CD4-positive, alpha-beta T cell treated with Interleukin-6 for 4 hours (primary cell): ENCODE measurements around the gene VPS26B.
"Not testable (repeated sequence)": the region's sequence is repeated elsewhere in the genome, so short reads cannot be mapped to it uniquely, and the experiment has no call there.

Experiments used
- DNase-seq: peaks from one replicate; pipeline ENCODE4 v3.0.0-alpha.2; 2020; ENCODE audit warnings: mixed read lengths

VPS26B gene

DNA sequence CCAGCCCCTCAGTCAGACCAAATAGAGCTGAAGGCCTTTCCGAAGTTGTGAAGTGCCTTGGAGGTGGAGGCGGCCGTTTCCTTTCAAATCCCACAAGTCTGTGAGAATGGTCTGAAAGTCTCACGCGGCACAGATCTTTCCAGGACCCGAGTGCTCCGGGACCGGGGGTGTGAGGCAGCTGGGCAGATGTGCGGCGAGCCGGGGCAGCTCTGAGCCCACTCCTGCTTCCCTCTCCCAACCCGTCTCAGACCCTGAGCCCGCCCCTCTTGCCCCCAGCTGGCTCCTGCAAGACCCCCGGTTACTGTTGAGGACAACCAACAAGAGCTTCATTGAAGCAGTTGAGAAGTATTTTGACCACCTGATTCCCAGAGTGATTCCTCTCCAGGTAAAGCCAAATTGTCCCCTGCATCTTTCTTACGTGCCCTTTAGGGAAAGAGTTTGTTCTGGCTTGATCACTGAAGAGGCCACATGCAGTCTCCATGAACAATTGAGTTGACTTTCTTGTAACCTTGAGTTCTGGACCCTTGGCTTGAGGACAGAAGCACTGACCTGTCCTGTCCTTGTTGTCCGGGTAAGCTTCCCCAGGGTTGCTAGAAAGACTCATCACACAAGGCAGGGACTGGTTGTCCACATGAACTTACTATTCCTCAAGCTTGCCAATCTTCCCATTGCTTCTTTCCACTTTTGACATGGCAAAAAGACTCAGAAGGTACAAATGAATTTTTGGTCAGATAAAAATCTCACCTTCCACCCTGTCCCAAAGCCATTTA is 59.2 kb downstream of the VPS26B start:
- no peak for DNase-seq

DNA sequence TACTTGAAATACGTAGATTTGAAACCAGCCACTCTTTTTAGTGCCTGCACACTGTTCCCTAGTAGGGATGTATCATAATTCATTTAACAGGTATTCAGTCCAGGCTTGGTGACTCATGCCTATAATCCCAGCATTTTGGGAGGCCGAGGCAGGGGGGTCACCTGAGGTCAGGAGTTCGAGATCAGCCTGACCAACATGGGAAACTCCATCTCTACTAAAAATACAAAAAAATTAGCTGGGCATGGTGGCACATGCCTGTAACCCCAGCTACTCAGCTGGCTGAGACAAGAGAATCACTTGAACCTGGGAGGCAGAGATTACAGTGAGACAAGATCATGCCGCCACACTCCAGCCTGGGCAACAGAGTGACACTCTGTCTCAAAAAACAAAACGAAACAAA is 59.9 kb downstream of the VPS26B start:
- DNase-seq: not testable (repeated sequence)

DNA sequence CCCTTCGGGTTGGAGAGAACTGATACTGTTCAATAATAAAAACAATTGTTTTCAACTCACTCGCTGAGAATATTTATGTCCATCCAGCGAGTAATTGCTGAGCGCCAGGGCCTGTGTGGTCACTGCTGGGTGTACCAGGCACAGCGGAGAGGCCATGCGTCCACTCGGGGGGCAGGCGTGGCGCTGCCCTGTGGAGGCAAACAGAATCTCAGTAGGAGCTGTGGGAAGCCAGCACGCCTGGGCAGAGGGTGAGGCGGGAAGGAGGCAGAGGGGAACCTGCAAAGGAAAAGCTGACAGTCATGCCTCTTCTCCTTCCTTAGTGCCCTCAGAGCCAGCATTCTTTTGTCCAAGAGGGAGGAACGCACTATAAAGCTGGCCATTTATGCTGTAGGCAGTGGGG is 63.1 kb downstream of the VPS26B start:
- DNase-seq: no peak

DNA sequence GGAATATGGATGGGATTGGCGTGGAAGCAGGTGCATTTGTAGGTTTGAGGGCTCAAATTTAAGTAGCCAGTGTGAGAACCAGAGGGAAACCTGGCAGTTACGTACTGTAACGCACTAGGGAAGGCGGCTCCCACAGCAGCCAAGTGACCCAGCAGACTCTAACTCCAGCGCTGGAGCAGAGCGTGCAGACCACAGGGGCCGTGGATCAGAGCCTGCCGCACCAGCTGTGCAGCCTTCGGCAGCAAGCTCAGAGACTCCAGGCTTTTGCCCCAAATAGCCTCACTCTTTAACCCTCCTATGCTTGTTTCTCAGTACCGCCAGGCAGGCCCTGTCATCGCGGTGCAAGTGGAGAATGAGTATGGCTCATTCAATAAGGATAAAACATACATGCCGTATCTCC is 64.0 kb downstream of the VPS26B start:
- no peak for DNase-seq

DNA sequence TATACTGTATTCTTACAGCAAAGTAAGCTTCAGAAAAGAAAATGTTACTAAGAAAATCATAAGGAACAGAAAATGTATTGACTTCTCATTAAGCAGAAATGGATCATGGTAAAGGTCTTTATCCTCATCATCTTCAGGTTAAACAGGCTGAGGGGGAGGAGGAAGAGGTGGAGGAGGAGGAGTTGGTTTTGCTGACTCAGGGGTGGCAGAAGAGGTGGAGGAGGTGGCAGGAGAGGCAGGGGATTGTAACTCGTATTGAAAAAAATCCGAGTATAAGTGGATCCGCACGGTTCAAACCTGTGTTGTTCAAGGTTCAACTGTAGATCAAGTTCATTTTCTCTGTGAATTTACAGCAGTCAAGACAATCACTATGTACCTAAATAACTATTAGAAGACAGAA is 64.7 kb downstream of the VPS26B start:
- no peak for DNase-seq

DNA sequence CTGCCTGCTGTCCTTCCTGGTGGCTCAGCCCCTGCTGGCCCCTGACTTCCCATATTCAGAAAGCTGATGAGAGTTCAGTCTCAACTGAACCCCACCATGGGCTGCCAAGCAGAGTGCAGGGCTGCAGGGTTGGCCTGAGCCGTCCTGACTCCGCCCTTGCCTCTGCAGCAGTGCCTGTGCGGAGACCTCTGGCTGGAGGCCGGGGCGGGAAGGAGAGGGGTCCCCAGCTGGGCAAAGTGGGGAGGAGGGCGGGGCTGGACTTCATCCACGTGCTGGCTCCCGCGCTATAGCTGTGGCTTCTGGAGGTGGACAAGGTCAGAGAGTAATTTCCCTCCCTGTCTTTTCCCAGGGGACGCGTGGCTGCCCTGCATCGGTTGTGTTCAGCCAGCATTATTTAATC is 65.3 kb downstream of the VPS26B start:
- DNase-seq: no peak

DNA sequence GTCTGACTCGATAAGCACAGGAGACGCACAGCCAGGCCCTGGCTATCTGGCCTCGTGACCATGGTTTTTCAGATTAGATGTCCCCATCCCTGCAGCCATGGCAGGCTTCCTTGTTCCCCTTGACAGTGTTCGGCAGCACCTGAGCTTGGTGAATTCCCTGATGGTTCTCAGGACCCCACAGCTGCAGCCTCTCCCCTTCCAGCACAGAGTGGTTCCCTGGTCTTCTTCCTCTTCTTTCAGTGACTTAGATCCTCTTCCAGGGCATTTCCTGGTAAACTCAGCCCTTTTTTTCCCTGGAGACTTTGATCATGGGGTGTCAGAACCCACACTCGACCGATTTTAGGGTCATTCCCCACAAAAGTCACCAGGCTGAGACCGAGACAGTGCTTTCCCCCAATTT is 66.2 kb downstream of the VPS26B start:
- DNase-seq: no peak

DNA sequence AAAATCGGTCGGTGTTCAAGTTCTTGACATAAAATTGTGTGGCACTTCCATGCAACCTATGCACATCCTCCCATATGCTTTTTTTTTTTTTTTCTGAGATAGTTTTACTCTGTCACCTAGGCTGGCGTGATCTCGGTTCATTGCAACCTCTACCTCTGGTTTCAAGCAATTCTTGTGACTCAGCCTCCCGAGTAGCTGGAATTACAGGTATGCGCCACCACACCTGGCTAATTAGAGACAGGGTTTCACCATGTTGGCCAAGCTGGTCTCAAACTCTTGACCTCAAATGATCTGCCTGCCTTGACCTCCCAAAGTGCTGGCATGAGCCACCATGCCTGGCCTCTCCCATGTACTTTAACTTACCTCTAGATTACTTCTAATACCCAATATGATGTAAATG is 66.7 kb downstream of the VPS26B start:
- no peak for DNase-seq

DNA sequence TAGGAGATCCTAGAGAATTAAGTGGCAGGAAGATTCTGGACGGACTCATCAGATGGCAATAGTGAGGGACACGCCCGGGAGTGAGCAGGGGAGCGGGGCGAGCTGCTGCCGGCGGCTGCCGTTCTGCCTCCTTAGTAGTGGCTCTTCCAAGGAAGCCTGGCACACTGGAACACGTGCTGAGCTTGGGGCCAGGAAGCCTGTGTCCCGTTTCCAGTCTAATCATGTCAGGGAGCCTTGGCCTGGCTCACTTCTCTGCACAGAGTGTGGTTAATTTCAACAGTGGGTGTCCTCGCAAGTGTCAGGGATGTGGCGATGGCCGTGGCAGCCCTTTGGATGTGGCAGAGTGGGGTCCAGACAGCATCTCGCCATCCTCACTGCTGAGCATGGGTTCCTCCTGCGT is 68.2 kb downstream of the VPS26B start:
- no peak for DNase-seq

DNA sequence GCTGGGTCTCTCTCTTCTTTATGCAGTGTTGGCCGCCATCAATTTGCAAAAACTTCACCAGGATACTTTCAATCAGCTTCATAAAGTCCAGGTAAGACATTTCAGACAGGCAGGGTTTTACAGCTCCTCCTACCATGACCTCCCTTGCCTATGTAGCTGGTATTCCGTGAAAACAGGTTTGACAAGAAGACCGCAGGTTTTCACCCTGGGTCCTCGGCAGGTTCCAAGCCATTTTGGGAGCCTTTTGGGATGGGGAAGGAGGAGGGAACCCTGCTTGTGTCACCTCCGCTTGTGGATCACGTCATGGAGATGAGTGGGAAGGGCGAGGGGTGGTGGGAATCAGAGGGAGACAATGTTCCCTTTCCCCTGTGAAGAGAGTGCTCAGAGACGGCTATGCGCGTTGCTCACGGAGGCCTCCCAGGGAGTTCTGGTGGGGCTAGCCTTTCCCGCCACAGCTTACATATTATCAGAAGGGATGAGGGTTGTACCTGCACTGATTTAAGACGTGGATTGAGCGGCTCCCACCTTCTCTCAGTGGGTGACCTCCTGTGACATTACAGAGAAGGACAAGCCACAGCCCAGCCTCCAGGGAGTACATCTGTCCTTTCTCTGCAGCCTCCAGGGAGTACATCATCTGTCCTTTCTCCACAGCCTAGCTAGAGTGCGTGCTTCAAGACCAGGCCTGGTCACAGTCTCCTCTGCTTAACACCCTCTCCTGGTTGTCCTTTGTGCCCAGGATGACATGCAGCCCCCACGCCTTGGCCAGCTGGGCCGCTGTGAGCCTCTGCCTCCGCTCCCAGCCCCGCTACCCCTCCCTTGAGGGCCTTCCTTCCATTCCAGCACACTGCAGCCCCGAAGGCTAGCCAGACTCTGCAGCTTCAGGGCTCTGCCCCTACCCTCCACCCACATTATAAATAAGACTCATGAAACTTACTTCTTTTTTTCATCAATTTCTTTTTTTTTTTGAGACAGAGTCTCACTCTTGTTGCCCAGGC is 68.9 kb downstream of the VPS26B start:
- no peak for DNase-seq

DNA sequence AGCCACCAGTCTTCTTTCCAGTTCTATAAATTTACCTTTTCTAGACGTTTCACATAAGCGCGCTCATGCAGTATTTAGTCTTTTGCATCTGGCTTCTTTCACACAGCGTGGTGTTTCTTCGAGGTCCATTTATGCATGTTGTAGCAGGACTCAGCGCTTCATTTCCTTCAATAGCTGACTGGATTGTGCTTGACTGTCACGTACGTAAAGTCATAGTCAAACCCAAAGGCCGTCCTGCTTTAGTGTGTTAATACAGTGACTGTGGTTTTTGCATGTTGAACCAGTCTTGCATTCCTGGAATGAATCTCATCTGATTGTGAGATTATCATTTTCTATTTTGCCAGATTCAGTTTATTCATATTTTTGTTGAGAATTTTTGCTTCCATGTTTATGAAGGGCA is 70.2 kb downstream of the VPS26B start:
- no peak for DNase-seq
